GM21423 (cell line): ENCODE results near the gene GANC.

Experiments
- ATAC-seq: cut with Tn5 transposase; IDR thresholded peaks from one replicate; pipeline ENCODE4 v1.9.1; 2021; ENCODE audit warnings: mild to moderate bottlenecking, moderate library complexity; ENCODE audit not compliant: unreplicated experiment

GANC gene

DNA sequence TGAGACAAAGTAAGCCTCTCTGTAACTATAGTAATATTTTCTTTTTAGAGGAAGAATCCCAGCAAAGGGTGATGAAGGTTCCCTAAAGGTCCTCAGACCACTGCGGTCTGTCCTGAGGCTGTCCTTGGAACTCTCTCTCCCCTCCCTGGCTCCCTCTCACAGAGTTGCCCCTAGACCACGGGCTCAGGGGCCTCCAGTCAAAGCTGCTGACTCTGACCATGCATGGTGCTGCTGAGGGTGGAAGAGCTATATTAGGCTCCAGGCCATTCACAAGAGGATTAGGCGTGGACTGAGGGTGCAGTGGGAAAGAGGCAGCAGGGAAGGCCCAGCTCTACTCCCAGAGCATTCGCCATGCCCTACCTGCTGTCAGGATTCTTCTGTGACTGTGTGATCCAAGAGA lies 100.9 kb downstream of the GANC start:
- ATAC-seq, result no peak

DNA sequence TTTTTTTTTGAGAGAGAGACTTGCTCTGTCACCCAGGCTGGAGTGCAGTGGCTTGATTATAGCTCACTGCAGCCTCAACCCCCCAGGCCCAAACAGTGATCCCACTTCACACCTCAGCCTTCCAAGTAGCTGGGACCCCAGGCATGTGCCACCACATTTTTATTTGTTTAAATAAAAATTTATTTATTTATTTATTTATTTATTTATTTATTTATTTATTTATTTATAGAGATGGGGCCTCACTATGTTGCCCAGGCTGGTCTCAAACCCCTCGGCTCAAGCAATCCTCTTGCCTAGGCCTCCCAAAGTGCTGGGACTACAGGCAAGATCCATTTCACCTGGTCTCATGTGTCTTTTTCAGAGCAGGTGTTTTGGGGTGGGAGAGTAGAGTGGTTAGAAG lies 101.8 kb downstream of the GANC start:
- ATAC-seq, result no peak

DNA sequence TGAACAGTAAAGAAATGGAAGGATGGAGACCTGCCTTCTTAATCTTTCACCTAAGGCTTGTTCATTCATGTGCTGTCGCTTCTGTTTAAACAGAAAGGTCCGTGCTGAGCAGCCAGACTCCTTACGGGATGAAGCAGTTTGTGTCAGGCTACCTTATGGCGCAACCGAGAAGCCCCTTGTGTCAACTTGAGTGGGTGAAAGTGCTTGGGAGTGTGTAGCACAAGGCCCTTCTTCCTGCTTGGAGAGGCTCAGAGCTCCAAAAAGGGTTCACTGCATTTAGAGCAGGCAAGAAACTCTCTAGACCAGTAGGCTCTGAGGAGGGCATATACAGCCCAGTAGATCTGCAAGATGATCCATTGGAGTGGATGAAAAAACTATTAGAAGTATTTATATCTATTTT lies 102.3 kb downstream of the GANC start:
- no peak for ATAC-seq

DNA sequence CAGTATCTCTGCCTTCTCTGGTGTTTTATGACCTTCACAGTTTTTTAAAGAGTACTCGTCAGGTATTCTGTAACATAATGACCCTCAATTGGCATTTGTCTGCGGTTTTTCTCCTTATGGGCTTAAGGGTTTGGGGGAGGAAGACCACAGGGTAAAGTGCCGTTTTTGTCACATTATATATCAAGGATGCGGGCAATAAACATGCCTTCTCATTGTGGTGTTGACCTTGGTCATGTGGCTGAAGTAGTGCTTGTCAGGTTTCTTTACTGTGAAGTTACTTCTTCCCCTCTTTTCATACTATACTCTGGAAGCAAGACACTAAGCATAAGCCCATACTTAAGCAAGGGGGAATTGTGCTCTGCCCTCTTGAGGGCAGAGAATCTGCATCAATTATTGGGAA lies 102.9 kb downstream of the GANC start:
- no peak for ATAC-seq

DNA sequence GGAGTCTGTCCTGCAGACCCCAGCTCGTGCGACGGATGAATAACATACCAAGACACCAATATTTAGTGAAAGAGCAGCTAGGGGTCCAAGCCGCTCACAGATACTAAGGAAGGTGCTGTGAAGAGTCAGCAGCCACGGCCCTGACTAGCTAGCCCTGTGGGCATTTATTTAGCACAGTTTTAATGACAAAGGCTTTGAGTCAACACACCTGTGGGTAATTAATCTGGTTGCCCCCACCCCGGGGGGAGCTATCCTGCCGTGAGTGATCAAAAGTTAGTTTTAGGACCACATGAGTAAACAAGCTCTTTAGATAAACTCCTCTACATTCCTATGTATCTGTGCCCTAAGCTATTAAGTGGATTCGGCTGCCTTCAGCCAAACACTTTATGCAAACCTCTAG lies 105.0 kb downstream of the GANC start:
- ATAC-seq, result no peak

DNA sequence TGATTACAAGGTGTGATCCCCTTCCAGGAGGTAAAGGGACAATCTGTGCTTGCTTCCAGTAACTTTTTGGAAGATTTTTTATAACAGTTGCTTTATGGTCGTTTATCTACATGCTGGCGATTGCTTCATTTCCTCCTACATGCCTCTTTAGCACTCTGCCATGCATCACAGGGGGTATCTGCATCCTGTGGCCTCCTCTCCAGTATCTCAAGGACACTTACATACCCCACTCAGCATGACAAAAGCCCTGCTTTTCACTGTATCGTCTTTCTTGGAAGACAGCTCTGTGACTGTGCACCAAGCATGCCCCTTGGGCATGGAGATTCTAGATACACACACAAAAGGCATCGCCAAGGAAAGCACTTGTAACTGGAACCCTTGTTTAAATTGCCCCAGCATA lies 111.6 kb downstream of the GANC start:
- ATAC-seq, result no peak

DNA sequence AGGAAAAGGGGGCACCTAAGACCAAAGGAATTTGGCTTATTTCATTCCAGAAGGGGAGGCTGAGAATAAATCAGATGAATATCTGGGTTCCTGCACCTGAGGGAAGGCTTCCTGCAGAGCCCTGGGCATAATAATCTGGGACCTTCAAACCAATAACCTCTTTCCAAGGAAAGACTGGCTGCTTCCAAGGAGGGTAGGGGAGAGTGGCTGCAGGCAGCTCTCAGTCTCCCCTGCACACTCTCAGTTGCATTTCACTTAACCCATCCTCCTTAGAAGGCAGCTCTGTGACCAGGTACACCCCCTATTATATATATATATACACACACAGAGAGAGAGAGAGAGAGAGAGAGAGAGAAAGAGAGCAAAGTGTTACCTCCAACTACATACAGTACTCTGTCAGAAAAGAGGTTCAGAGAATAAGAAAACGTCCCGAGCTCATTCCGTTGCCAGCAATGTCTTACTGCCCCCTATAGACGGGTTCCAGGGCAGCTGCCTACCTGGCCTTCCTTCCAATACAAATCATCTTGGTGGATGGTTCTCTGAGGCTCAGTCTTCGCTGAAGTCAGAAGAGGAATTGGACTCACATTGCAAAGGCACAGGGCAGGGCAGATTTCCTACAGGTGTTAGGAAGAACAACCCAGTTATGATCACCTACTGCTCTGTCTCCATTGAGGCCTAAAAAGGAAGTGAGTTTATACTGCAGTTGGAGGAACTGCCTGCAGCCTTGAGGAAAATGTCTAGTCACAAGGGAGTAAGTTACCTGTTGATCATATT lies 112.4 kb downstream of the GANC start:
- no peak for ATAC-seq

DNA sequence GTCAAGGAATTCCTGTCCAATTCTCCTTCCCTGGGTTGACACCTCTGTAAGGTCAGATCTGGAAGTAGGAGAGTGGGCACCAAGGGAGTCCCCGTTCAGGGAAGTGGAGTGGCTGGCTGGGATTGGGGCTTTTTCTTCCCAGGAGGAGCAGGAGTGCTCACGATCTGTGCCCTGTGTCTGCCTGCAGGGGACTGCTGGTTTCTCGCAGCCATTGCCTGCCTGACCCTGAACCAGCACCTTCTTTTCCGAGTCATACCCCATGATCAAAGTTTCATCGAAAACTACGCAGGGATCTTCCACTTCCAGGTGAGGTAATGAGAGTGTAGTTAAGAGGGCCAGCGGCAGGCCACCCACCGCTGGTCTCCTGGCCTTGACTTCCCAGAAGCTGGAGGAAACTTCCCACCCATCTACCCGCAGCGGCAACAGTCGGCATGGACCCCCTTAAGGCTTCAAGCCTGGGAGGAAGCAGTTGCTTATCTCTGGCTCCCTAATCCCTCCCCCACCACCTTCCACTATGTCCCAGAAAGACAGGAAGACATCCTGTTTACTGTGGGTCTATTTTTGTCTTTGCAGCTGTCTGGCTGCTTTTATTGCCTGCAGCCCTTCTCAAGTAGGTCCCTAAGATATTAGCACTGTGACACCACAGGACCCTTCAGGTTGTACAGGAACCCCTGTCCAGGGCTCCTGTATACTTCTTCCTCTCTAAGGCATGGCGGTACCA lies 113.1 kb downstream of the GANC start:
- ATAC-seq, result no peak

DNA sequence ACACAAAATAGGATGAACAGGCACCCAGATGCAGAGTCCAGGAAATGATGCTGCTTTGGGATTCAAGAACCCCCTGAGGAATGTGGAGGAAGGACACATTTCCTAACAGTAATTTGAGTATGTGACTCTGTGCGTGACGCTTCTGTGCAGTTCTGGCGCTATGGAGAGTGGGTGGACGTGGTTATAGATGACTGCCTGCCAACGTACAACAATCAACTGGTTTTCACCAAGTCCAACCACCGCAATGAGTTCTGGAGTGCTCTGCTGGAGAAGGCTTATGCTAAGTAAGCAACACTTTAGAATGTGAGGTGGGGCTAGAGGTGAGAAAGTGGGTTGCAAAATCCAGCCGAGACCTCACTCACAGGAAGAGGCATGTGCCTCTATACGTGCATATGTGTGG lies 114.6 kb downstream of the GANC start:
- ATAC-seq, result no peak

DNA sequence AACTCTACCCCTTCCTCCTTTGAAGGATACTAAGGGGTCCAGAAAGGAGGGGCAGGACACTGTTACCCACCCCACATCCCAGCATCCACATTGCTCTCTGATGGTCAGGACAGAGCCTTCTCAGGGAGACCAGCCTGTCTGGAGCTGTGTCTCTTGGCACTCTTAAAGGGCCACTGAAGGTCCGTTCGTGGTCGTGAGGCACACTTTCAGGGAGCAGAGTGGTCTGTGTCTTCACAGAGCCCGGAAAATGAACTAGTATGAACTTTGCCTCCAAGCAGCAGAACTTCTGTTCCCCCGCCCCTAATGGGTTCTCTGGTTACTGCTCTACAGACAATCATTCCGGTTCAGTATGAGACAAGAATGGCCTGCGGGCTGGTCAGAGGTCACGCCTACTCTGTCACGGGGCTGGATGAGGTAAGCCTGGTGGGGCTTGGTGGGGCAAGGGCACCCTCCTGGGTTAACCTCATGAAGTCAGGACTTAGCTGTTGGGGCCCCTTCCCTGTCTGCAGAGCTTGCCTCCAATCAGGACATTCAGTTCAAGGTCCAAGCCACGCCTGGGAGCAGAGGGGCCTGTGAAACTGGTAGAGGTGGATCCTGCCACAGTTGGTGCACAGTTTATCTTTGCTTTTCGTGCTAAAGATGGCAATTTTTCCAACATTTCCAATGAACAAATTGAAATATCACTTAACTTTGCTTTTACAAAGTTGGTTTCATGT lies 119.5 kb downstream of the GANC start:
- ATAC-seq, result no peak

DNA sequence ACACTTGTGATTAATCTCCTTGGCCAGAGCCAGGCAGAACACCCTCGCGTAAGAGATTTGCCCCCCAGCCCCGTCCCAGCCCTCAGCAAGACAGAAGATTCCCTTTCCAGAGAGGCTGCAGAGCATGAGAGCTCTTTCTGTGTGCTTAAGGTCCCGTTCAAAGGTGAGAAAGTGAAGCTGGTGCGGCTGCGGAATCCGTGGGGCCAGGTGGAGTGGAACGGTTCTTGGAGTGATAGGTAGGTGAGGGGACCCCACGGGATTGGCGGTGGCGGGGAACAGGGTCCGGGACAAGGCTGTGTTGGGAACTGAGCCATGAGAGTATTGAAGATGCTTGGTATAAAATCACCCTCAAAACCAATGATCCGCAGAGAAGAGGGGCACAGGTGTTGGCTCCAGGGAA lies 121.1 kb downstream of the GANC start:
- no peak for ATAC-seq

DNA sequence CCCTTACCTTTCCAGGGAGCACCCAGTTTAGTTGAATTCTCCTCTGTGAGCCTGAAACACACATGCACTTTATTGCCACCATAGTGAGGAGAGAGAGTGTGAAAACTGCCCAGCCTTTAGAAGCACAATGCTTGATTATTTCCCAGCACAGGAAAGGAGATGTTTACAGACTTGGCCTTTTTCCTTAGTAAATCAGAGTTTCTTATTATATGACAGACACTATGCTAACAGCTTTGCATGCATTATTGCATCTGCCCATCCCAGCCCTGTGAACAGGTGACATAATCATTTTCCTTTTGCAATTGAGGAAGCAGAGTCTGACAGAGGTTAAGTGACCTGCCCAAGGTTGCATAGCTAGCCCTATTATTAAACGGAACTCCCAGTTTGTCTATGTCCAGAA lies 122.8 kb downstream of the GANC start:
- no peak for ATAC-seq

DNA sequence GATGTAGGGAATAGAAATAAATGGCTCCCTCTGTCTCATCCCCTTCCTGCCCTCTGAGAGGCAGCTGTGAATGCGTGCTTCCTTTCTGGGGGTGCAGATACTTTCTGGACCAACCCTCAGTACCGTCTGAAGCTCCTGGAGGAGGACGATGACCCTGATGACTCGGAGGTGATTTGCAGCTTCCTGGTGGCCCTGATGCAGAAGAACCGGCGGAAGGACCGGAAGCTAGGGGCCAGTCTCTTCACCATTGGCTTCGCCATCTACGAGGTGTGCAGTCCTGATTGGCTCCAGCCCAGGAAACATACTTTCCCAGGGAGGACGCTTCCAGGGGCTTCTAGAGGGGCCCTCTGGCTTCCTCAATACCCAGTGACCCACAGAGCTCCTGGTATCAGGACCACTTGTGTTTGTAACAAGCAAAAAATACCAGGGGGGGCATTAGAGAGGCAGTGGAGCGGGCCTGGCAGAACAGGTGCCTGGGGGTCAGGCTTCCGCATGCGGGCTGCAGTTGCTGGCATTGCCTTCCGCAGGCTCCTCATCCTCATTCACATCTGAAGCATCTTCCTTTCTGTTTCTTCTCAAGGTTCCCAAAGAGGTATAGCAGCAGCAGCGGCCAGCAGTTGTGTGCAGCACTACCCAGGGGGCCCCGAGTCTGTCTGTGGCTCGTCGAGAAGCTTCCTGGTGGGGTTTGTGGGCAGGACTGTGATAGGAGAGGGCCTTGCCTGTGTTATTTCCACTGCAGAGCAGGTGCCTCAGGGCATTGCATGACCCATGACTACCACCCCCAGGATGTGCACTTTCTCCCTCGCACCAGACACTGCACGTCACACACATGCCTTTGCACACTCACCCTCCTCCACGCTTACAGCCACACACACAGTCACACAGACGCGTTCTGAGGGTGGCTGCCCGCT lies 128.8 kb downstream of the GANC start:
- ATAC-seq, result no peak

DNA sequence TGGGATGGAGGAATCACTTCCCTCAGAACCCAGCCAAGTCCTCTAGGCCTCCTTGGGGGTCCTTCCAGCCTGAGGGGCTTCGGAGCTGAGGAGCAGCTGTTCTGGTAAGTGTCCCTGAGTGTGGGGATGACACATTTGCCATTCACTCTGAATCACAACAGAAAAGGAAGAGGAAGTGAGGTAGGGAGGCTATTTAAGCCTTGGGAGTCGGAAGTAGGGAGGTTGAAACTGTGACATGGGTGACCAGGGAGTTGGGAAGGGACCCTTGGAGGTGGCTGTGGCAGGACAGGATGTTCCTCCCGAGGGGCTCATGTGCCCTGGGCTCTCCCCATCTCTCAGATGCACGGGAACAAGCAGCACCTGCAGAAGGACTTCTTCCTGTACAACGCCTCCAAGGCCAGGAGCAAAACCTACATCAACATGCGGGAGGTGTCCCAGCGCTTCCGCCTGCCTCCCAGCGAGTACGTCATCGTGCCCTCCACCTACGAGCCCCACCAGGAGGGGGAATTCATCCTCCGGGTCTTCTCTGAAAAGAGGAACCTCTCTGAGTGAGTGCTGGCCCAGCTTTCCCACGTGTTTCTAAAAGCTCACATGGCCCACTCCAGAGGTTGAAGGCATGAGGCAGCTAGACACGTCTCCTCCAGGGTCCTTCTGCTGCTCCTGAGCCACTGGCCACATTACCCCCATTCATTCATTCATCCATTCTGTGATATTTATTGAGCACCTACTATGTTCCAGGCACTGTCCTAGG lies 129.6 kb downstream of the GANC start:
- ATAC-seq, result no peak

DNA sequence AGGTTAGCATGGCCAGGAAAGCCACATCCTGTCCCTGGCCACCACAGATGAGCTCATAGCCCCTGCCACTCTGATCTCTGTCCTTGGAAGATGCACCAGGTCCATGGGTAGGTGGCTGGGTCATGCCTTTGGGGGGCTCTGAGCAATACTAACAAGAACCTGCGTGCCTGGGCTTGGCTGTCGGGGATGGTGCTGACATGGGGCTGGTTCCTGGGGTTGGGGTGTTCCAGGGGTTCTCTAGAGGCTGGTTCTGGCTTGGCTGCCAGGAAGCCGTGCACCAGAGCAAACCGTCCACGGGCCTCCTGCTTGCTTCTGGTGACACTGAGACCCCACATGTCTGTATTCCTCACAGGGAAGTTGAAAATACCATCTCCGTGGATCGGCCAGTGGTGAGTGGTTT lies 130.4 kb downstream of the GANC start:
- no peak for ATAC-seq

DNA sequence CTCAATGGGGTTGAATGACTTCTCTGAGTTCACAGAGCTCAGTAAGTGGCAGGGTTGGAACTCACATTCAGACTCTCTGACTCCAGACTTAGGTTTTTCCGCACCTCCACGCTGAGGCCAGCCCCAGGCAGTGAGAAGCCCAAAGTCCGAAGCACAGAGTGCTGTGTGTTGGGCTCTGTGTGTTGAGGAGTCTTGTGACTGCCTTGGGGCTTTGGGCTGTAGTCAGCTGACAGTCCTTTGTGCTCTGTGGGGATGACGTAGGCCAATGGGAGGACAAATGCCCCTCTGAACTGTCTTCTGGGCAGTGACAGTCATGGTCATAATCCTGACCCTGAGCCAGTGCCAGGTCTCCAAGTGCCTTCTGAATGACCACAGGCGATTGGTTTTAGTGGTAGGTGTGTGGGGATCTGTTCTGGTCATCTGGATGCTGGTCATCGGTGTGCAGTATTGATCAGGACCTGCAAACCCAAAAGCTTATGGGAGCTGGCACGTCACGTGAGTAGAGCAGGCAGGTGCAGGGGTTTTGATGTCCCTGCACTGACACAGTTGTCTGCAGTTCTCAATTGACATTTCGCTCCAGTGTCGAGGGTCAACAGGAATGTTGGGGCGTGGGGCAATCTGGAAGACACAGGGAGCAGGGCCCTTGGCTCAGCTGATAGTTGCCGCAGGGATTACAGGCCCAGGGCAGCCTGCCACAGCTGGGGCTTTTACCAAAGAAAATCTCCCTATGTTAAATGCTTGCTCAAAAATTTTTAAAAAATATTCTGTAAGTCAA lies 131.6 kb downstream of the GANC start:
- no peak for ATAC-seq

DNA sequence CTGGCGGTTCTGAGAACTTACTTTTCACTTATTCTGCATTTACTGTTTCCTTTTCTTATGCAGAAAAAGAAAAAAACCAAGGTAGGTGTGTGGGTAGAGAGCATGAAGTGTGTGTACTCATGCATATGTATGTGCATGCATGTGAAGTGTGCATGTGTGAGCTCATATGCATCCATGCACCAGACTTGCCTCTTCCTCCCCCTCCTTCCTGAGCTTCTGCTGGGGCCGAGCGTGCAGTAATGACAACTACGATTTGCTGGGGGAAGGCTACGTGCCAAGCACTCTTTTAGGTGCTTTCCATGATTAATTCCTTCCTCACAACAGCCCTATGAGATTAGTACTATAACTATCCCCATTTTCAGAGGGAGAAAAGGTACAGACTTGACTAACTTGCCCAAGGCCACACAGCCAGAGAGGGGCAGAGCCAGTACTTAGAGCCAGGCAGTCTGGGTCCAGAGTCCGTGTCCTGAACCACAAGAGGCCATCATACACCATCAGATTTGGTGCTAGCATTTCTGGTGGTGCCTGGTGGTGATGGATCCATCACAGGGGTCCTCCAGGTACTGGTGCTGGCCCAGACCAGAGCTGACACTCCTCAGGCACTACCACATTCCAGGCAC lies 133.0 kb downstream of the GANC start:
- no peak for ATAC-seq
